Activated T-helper 1 cell treated with anti-CD3 and anti-CD28 coated beads, Interleukin-2, amount 50 U/mL, for 16 hours (primary cell): ENCODE results near the gene ZNF280B.
"Not testable (repeated sequence)": the region's sequence is repeated elsewhere in the genome, so short reads cannot be mapped to it uniquely, and the experiment has no call there.

Source experiments
- DNase-seq, 2 donors: peaks; one replicate each; pipeline ENCODE4 v3.0.0-alpha.2; 2020; ENCODE audit warnings: low read depth in 1 of 2, low spot score in 1 of 2

Gene ZNF280B

DNA sequence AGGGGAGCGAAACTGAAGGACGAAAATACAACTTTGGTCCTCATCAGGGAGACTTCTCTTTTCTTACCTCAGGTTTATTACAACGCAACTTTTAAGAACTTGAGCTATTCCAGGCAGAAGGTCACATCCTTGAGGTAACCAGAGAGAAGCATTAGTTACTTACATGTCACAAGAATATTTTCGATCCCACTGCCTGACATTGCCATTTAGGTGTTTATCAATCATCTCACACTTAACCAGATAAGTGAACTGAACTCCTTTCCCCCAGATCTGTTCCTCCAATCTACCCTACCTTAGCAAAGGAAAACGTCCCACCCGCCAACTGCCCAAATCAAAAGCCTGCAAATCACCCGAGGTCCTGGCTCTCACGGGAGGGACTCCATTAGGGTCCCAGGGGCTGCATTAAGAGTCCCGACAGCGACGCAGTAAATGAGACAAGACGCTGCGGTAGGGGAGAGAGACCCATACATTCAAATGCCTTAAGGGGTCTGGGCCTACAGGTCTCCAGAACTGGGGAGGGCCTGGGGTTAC lies 734 bp downstream of the ZNF280B start:
- DNase-seq, result no peak

GRCh38 chr22:22506736-22507135 lies 1.8 kb downstream of the ZNF280B start:
- no peak for DNase-seq

- no peak for DNase-seq
Observed at GRCh38 chr22:22498267-22498666, 10.3 kb downstream of the ZNF280B start.

GRCh38 chr22:22491589-22491988 lies 17.0 kb downstream of the ZNF280B start:
- DNase-seq, result not testable (repeated sequence)

DNA sequence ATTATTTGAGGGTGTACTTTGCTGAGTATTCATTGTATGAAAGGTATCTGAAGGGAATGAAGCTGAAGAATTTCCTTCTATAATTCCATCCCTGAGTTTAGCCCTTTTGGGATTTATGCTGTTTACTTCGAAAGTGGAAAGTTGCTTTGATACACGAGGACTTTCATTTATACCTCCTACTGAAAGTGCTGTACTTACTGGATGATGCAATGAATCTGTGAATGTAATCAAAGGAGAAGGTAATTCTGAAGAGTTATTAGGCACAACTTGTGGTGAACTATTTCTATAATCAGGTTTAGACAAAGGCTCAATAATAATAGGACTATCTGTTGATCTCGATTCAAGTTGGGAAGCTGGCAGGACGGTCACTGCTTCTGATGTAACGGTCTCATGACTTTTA lies 19.8 kb downstream of the ZNF280B start:
- no peak for DNase-seq

- DNase-seq, result no peak
Observed at GRCh38 chr22:22487869-22488597, 20.5 kb downstream of the ZNF280B start.

- no peak for DNase-seq
Observed at GRCh38 chr22:22487059-22487458, 21.5 kb downstream of the ZNF280B start.

DNA sequence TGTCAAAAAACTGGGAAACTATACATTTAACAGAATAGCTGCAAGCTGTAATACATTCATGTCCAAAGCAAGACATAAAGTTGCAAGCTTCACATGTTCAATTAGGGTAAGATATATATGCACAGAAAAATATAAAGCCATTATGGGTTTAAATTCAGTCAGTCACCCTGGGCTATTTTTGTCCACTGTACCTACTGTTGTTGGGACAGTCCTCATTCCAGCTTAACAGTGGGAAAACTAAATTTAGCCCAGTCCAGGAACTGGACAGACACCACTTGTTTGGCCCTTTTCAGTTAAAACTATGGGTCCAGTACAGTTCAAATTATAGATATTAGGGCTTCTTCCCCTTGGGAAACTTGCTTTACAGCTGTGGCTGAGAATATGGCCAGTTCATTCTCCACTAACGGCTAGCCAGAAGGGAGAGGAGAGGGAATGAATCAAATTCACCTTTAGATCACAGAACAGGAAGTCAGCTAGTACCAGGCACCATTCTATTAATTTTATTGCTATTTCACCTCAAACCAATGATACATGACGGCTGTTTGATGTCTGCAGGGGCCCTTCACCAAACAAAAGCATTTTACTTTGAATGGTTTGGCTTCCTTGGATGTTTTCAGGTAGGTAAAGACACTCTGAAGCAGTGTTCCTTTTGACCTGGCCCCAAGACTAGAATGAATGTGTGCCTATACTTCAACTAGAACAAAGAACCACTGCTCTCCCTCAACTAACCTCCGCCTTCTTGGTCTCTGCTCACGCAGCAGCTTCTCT lies 22.2 kb downstream of the ZNF280B start:
- no peak for DNase-seq

DNA sequence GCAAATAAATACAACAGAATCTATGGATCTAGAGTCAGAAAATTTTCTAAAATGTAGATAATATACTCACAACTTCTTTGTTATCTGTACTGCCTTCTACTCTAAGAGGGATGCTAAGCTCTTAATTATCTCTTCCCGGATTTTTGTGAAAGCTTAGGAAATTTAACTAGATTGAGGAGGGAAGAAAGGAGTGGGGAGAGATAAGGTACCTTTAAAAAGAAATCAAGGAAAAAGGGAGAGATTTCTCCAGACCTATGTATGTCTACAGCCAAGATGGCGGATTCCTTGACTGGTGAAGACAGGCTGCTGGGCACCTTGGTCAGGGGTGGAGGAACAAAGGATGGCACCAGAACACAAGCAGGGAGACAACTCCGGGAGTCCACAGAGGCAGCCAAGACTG lies 23.0 kb downstream of the ZNF280B start:
- DNase-seq, result no peak

GRCh38 chr22:22484023-22484422 lies 24.5 kb downstream of the ZNF280B start:
- no peak for DNase-seq

GRCh38 chr22:22480940-22481339 lies 27.6 kb downstream of the ZNF280B start:
- DNase-seq, result no peak

- DNase-seq, result no peak
Observed at GRCh38 chr22:22479999-22480532, 28.5 kb downstream of the ZNF280B start.

- DNase-seq, result no peak
Observed at GRCh38 chr22:22479116-22479515, 29.4 kb downstream of the ZNF280B start.

DNA sequence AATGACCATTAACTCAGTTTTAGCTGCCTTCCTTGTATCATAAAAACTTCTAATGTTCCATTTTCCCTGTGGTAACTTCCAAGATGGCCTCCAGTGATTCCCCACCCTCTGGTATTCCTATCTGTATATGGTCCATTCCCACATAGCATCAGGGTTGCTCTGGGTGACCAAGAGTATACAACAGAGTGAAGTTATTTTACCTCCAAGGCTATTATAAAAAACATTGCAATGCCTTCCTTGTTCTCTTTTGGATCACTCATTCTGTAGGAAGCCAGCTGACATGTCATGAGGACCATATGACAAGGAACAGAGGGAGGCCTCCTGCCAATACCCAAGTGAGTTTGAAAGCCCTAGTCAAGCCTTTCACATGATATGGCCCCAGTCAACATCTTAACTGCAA lies 30.1 kb downstream of the ZNF280B start:
- no peak for DNase-seq

GRCh38 chr22:22474733-22475132 lies 33.8 kb downstream of the ZNF280B start:
- no peak for DNase-seq

DNA sequence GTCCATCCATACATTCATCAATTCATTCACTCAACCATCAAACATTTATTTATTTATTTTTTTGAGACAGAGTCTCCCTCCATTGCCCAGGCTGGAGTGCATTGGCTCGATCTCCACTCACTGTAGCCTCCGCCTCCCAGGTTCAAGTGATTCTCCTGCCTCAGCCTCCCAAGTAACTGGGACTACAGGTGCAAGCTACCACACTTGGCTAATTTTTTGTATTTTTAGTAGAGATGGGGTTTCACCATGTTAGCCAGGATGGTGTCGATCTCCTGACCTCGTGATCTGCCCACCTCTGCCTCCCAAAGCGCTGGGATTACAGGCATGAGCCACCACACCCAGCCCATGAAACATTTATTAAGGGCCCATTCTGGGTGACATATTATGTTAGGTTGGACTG lies 37.4 kb downstream of the ZNF280B start:
- not testable (repeated sequence) for DNase-seq

- no peak for DNase-seq
Observed at GRCh38 chr22:22469527-22469926, 39.0 kb downstream of the ZNF280B start.

DNA sequence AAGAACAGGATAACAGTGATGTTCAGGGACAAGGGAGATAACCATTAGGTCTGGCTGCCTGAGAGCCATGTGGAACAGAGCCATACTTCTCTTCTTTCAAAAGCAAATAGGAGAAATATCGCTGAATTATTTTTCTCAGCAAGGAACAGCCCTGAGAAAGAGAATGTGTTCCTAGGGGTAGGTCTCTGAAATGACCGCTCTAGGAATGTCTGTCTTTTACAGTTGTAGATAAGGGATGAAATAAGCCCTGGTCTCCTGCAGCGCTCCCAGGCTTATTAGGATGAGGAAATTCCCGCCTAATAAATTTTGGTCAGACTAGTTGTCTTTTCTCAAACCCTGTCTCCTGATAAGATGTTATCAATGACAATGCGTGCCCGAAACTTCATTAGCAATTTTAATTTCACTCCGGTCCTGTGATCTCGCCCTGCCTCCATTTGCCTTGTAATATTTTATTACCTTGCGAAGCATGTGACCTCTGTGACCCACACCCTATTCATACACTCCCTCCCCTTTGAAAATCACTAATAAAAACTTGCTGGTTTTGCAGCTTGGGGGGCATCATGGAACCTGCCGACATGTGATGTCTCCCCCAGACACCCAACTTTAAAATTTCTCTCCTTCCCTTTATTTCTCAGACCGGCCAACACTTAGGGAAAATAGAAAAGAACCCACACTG lies 39.6 kb downstream of the ZNF280B start:
- not testable (repeated sequence) for DNase-seq

DNA sequence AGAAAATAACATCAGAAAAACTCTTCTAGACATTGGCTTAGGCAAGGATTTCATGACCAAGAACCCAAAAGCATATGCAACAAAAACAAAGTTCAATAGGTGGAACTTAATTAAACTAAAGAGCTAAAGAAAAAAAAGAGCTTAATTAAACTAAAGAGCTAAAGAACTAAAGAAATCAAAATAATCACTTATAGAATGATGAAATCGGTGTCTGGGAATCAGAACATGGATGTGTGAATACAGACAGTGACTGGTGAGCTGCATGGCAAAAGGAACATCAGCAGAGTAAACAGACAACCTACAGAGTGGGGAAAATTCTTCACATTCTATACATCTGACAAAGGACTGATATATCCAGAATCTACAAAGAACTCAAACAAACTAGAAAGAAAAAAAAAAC lies 41.4 kb downstream of the ZNF280B start:
- no peak for DNase-seq

- no peak for DNase-seq
Observed at GRCh38 chr22:22465782-22466181, 42.8 kb downstream of the ZNF280B start.

GRCh38 chr22:22465094-22465602 lies 43.4 kb downstream of the ZNF280B start:
- DNase-seq, result no peak
